Lower lobe of right lung (tissue), 2 donors: ENCODE data around the gene SLC25A25. TPM values are rescaled to one million over a fixed set of nuclear protein-coding genes. Genes with fewer than 3 reads are reported as not detected.
A peak's percentile ranks its signal among the peaks of the same experiment; 100 is the strongest.

ENCODE experiments used
- ATAC-seq, 2 donors: fragments of 200-7000 bp; cut with Tn5 transposase; one replicate each; pipeline ENCODE4 v1.9.1; 2020 to 2022; ENCODE audit warnings: mild to moderate bottlenecking in 2 of 2, moderate library complexity in 2 of 2
- DNase-seq: peaks from one replicate; pipeline ENCODE4 v3.0.0-alpha.2; 2020
- H3K27ac ChIP-seq: fragments of 200-600 bp; one replicate; pipeline ENCODE4 v1.8.0; 2022
- H3K27me3 ChIP-seq: fragments of 200-600 bp; one replicate; pipeline ENCODE4 v1.8.0; 2022; ENCODE audit warnings: low read depth
- H3K36me3 ChIP-seq: fragments of 200-600 bp; one replicate; pipeline ENCODE4 v1.8.0; 2022; ENCODE audit warnings: mild to moderate bottlenecking
- H3K4me1 ChIP-seq: fragments of 200-600 bp; one replicate; pipeline ENCODE4 v1.8.0; 2022
- H3K4me3 ChIP-seq: fragments of 200-600 bp; one replicate; pipeline ENCODE4 v1.8.0; 2022; ENCODE audit warnings: mild to moderate bottlenecking
- H3K9me3 ChIP-seq: fragments of 200-600 bp; one replicate; pipeline ENCODE4 v1.8.0; 2022
- intact Hi-C: fragments of 100-400 bp; cut with DNase I; formaldehyde crosslinking; loops from one replicate; pipeline ENCODE4 v1.11.0; 2022
- total RNA-seq: library from RNA; stranded (reverse); fragmentation: NEBNext Ultra II Directional; extraction: Animal tissue kit (Norgen Biotek cat#: 25700); gene quantifications from one replicate; pipeline ENCODE4 v1.2.1, GENCODE V29; 2021
- TF ChIP-seq, protein P1 (sequence below): fragments of 200-600 bp; IDR thresholded peaks from one replicate; pipeline ENCODE4 v1.8.0; 2022; ENCODE audit warnings: antibody characterized with exemption, mild to moderate bottlenecking
- donor health status: DM: no; HTN: yes; CAD: no; lungs with severe emphysema.

SLC25A25 gene
- total RNA-seq, 1 donor from 2014 or later, result 27.3 TPM

DNA sequence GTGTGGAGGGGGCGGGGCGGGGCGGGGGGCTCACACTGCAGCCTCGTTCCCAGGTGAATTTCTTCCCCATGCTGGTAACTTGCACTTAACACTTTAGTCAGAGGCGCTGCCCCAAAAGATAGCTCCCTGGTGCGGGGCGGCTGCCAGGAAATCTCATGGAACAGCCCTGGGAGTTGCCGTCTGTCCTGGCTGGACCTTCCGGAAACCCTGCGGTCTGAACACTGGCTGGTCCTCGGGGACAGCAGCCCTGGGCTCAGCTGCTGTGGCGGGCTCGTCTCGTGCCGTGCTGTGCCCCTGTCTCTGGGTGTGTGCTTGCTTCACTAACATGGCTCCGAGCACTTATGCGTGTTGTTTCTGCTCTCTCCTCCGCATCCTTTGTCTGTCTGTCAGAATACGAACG is 33.7 kb downstream of the SLC25A25 start:
- TF ChIP-seq, protein P1, sequence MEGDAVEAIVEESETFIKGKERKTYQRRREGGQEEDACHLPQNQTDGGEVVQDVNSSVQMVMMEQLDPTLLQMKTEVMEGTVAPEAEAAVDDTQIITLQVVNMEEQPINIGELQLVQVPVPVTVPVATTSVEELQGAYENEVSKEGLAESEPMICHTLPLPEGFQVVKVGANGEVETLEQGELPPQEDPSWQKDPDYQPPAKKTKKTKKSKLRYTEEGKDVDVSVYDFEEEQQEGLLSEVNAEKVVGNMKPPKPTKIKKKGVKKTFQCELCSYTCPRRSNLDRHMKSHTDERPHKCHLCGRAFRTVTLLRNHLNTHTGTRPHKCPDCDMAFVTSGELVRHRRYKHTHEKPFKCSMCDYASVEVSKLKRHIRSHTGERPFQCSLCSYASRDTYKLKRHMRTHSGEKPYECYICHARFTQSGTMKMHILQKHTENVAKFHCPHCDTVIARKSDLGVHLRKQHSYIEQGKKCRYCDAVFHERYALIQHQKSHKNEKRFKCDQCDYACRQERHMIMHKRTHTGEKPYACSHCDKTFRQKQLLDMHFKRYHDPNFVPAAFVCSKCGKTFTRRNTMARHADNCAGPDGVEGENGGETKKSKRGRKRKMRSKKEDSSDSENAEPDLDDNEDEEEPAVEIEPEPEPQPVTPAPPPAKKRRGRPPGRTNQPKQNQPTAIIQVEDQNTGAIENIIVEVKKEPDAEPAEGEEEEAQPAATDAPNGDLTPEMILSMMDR, result no peak
- Histone ChIP-seq H3K27ac (peak overlapping the region; percentile 95), H3K4me1 (peaks cover 74% of the 10 kb centered on the region), H3K4me3 (peak overlapping the region; percentile 8), H3K27me3 (no peaks in the 10 kb centered on the region), H3K9me3 (no peaks in the 10 kb centered on the region), H3K36me3 (peaks cover 58% of the 10 kb centered on the region)
- intact Hi-C loops, result no loop called here
- ATAC-seq (no peak), DNase-seq (peak; percentile 46)

DNA sequence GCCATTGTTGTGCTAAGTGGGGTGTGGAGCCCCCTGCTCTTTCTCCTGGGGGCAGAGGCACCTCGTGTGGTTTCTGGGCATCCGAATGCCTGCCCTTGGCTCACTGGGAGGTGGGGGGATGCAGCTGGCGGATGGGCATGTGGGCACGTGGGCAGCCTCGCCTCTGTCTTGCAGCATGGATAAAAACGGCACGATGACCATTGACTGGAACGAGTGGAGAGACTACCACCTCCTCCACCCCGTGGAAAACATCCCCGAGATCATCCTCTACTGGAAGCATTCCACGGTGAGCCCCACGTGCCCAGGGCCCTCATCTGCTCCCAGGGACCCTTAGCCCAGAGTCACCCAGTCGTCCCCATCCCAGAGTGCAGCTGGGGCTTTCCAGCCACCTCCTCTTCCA is 34.2 kb downstream of the SLC25A25 start:
- Histone ChIP-seq H3K4me1 (peaks cover 69% of the 10 kb centered on the region), H3K27ac (peak overlapping the region; percentile 95), H3K9me3 (no peaks in the 10 kb centered on the region), H3K36me3 (peaks cover 63% of the 10 kb centered on the region), H3K4me3 (peak overlapping the region; percentile 8), H3K27me3 (no peaks in the 10 kb centered on the region)
- ATAC-seq (no peak), DNase-seq (peak; percentile 41)
- TF ChIP-seq, protein P1, result no peak
- intact Hi-C loops, result no loop called here

DNA sequence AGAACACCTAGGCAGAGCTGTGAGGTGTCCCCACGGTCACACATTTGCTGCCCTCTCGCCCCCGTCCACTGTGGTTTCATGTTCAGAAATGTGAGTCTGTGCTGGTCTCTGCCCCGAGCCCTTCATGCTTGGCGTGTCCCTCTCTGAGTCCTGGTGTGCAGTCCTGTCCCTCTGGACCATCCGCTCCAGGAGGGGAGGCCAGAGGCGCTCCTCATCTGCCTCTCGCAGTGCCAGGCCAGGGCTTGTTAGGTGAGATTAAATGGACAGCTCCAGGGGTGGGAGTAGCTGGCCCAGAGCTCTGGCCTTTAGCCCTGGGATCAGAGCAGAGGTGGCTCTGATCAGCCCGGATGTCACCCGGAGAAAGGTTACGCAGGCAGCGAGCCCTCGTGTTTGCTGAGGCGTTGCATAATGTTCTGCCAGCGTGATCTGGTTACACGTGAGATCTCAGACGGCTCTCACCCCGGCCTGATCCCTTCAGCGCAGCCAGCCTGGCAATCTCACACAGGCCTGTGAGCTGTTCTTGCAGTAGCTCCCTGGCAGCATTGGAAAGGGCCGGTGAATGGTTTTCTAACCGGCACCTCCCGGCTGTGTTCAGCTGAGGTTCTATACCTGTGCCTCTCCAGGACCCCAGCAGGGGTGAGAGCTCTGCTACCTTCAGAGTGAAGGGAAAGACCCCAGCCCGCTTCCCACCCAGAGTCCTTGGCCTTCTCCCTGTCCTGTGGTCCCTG is 35.0 kb downstream of the SLC25A25 start:
- TF ChIP-seq, protein P1, result no peak
- H3K4me3 ChIP-seq, result no peak overlapping the region
- peaks cover 60% of the 10 kb centered on the region for H3K4me1 ChIP-seq
- H3K9me3 ChIP-seq, result no peaks in the 10 kb centered on the region
- no peaks in the 10 kb centered on the region for H3K27me3 ChIP-seq
- peaks cover 71% of the 10 kb centered on the region for H3K36me3 ChIP-seq
- peak; percentile 65 for DNase-seq
- no peak for ATAC-seq
- intact Hi-C loops, result no loop called here
- peak overlapping the region; percentile 9 for H3K27ac ChIP-seq

DNA sequence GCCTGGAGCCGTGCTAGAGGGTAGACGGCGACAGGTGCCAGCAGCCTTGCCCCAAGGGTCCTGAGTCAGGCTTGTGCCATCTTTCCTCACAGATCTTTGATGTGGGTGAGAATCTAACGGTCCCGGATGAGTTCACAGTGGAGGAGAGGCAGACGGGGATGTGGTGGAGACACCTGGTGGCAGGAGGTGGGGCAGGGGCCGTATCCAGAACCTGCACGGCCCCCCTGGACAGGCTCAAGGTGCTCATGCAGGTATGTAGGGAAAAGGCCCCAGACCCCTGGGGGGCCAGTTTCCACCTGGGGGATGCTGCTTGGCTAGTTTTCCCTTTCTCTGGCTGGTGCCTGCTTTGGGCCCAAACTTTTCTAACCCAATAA is 35.5 kb downstream of the SLC25A25 start:
- Histone ChIP-seq H3K27me3 (no peaks in the 10 kb centered on the region), H3K4me3 (no peak overlapping the region), H3K27ac (peak overlapping the region; percentile 9), H3K4me1 (peaks cover 60% of the 10 kb centered on the region), H3K9me3 (no peaks in the 10 kb centered on the region), H3K36me3 (peaks cover 77% of the 10 kb centered on the region)
- intact Hi-C loops, result no loop called here
- TF ChIP-seq, protein P1, result no peak
- DNase-seq (peak; percentile 41), ATAC-seq (no peak)

DNA sequence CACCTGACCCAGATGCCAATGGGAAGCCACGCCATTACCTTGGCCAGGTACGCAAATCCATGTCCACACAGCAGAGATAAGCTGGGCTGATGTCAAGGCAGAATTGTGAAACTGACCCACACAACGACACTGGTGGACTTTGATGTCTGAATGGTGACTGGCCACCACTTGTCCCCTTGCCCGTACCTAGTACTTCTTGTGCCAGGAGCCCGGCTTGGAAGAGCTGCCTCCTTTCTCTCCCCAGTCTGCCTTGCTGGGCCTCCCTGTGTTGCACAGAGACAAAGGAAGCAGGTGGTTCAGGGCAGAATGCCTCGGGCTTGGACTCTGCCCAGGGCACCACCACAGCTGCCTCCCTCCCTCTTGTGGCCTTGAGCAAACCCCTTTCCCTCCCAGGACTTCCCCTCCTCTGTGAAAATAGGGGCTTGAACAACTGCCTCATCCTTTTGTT is 36.2 kb downstream of the SLC25A25 start:
- TF ChIP-seq, protein P1, result no peak
- Histone ChIP-seq H3K36me3 (peaks cover 82% of the 10 kb centered on the region), H3K27me3 (no peaks in the 10 kb centered on the region), H3K4me3 (no peak overlapping the region), H3K4me1 (peaks cover 55% of the 10 kb centered on the region), H3K27ac (peak overlapping the region; percentile 9), H3K9me3 (no peaks in the 10 kb centered on the region)
- DNase-seq, result peak; percentile 17
- intact Hi-C loops, result no loop called here
- ATAC-seq, result no peak
